CD4-positive, alpha-beta T cell treated with Interleukin-17A for 1 hour (primary cell): ENCODE measurements around the gene C20orf96.
"Not testable (repeated sequence)": the region's sequence is repeated elsewhere in the genome, so short reads cannot be mapped to it uniquely, and the experiment has no call there.

Experiments
- DNase-seq: peaks from one replicate; pipeline ENCODE4 v3.0.0-alpha.2; 2020

The C20orf96 gene

GRCh38 chr20:226958-227357 is 63.6 kb downstream of the C20orf96 start, which contains the start of gene DEFB129:
DEFB129 (plus strand) TSS chr20:227258; CDS start chr20:227289, 31 bp downstream.
- no peak for DNase-seq

DNA sequence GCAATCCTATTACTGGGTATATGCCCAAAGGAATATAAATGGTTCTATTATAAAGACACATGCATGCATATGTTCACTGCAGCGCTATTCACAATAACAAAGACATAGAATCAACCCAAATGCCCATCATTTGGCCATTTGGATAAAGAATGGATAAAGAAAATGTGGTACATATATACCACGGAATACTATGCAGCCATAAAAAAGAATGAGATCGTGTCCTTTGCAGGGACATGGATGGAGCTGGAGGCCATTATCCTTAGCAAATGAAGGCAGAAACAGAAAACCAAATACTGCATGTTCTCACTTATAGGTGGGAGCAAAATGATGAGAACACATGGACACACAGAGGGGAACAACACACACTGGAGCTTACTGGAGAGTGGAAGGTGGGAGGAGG is 64.7 kb downstream of the C20orf96 start:
- not testable (repeated sequence) for DNase-seq

- DNase-seq = no peak
Measured at GRCh38 chr20:221258-221830, 69.2 kb downstream of the C20orf96 start.
